CD4-positive, alpha-beta T cell (primary cell): ENCODE results near the gene KLHL17. TPM values are rescaled to one million over a fixed set of nuclear protein-coding genes. Genes with fewer than 3 reads are reported as not detected.
A peak's percentile ranks its signal among the peaks of the same experiment; 100 is the strongest.

ENCODE experiments used
- ATAC-seq: fragments of 200-7000 bp; cut with Tn5 transposase; one replicate; pipeline ENCODE4 v1.10.0; 2022; ENCODE audit warnings: mild to moderate bottlenecking; ENCODE audit not compliant: poor library complexity
- CTCF ChIA-PET: fragments of 350-600 bp; sonication (Branson Sonifier 250); formaldehyde crosslinking; loops from one replicate; lab custom pipeline; 2021; ENCODE audit warnings: antibody characterized with exemption, inconsistent platforms; lab: Charles Lee
- POLR2A ChIA-PET: fragments of 350-600 bp; sonication (Branson Sonifier 250); formaldehyde crosslinking; loops from one replicate; lab custom pipeline; 2021; ENCODE audit warnings: antibody characterized with exemption, inconsistent platforms; lab: Charles Lee
- DNase-seq, 14 experiments: peaks; one replicate each; pipeline ENCODE4 v3.0.0-alpha.2; 2013 to 2020; ENCODE audit warnings: mixed read lengths in 2 of 14
- H3K27ac ChIP-seq, 2 donors: one replicate each; pipeline versions ENCODE4 v1.5.1 to v1.7.0; 2013; ENCODE audit warnings: low read length in 2 of 2, low read depth in 1 of 2, mild to moderate bottlenecking in 1 of 2
- H3K27me3 ChIP-seq, 2 experiments: 1 replicate in 1 of 2; 2 replicates in 1 of 2; pipeline versions ENCODE4 v1.6.1 to v1.7.0; 2013; ENCODE audit warnings: low read length in 2 of 2, control low read depth in 1 of 2, mild to moderate bottlenecking in 1 of 2, moderate library complexity in 1 of 2; ENCODE audit not compliant: insufficient read depth in 2 of 2, control insufficient read depth in 1 of 2
- H3K36me3 ChIP-seq: one replicate; pipeline ENCODE4 v1.6.1; 2013; ENCODE audit warnings: low read length, control low read depth; ENCODE audit not compliant: insufficient read depth
- H3K4me1 ChIP-seq: one replicate; pipeline ENCODE4 v1.6.1; 2013; ENCODE audit warnings: low read length, control low read depth; ENCODE audit not compliant: insufficient read depth
- H3K4me3 ChIP-seq: one replicate; pipeline ENCODE4 v1.5.1; 2013; ENCODE audit warnings: mild to moderate bottlenecking, low read length, moderate library complexity
- H3K9me3 ChIP-seq, 2 experiments: 1 replicate in 1 of 2; 2 replicates in 1 of 2; pipeline versions ENCODE4 v1.6.1 to v1.7.0; 2013; ENCODE audit warnings: low read length in 2 of 2, mild to moderate bottlenecking in 2 of 2, control low read depth in 1 of 2, moderate library complexity in 1 of 2; ENCODE audit not compliant: control insufficient read depth in 1 of 2, insufficient read depth in 1 of 2
- H3K27ac Mint-ChIP-seq: one replicate; pipeline ENCODE4 v1.8.0; 2020; ENCODE audit warnings: mixed read lengths
- H3K27me3 Mint-ChIP-seq: one replicate; pipeline ENCODE4 v1.8.0; 2021; ENCODE audit warnings: mixed read lengths
- H3K36me3 Mint-ChIP-seq: one replicate; pipeline ENCODE4 v1.8.0; 2021; ENCODE audit warnings: low read depth, mixed read lengths
- H3K4me1 Mint-ChIP-seq: one replicate; pipeline ENCODE4 v1.8.0; 2021; ENCODE audit warnings: low read depth, mixed read lengths
- H3K4me3 Mint-ChIP-seq: one replicate; pipeline ENCODE4 v1.8.0; 2020; ENCODE audit warnings: mild to moderate bottlenecking, mixed read lengths
- H3K9me3 Mint-ChIP-seq: one replicate; pipeline ENCODE4 v1.8.0; 2020; ENCODE audit warnings: mixed read lengths
- CTCF ChIP-seq: fragments of 200-600 bp; IDR thresholded peaks from one replicate; pipeline ENCODE4 v1.8.0; 2022; ENCODE audit warnings: antibody characterized with exemption, mild to moderate bottlenecking
- intact Hi-C, 2 experiments: fragments of 100-400 bp; cut with DNase I in 1 of 2; cut with micrococcal nuclease in 1 of 2; formaldehyde crosslinking; loops; one replicate each; pipeline versions ENCODE4 v1.15.1 to v1.9.0; 2023 to 2025; cut with DNase I, micrococcal nuclease
- total RNA-seq, 174 experiments: library from RNA in 2 of 174; stranded (reverse) in 2 of 174; gene quantifications; one replicate each; pipeline ENCODE4 v1.2.3 and lab custom pipeline; 2021 to 2026

Gene KLHL17
- total RNA-seq, 2 experiments from 2014 or later: 13.9 TPM

GRCh38 chr1:914891-915280 is 45.5 kb upstream of the KLHL17 start:
- ChIA-PET CTCF (interaction anchor here (0.7 kb wide), 1 partner anchor 82 kb away, joined by 3 read pairs; no protein-coding TSS in a partner anchor), POLR2A (no interaction called here)
- no peak for TF ChIP-seq CTCF
- H3K4me3 ChIP-seq: no peak overlapping the region
- H3K27ac Mint-ChIP-seq: no peak overlapping the region
- peaks cover 8% of the 10 kb centered on the region for H3K4me1 Mint-ChIP-seq
- no peaks in the 10 kb centered on the region for H3K4me1 ChIP-seq
- DNase-seq (no peak), ATAC-seq (no peak)
- H3K27me3 ChIP-seq: peaks cover 12 to 32% of the 10 kb centered on the region in 2 experiments
- no peaks in the 10 kb centered on the region for H3K9me3 Mint-ChIP-seq
- intact Hi-C loops: no loop called here
- H3K4me3 Mint-ChIP-seq: no peak overlapping the region
- H3K36me3 ChIP-seq: no peaks in the 10 kb centered on the region
- H3K27ac ChIP-seq: no peak overlapping the region
- peaks cover 41% of the 10 kb centered on the region for H3K27me3 Mint-ChIP-seq
- no peaks in the 10 kb centered on the region for H3K36me3 Mint-ChIP-seq
- peaks cover 0 to 10% of the 10 kb centered on the region in 2 experiments for H3K9me3 ChIP-seq

DNA sequence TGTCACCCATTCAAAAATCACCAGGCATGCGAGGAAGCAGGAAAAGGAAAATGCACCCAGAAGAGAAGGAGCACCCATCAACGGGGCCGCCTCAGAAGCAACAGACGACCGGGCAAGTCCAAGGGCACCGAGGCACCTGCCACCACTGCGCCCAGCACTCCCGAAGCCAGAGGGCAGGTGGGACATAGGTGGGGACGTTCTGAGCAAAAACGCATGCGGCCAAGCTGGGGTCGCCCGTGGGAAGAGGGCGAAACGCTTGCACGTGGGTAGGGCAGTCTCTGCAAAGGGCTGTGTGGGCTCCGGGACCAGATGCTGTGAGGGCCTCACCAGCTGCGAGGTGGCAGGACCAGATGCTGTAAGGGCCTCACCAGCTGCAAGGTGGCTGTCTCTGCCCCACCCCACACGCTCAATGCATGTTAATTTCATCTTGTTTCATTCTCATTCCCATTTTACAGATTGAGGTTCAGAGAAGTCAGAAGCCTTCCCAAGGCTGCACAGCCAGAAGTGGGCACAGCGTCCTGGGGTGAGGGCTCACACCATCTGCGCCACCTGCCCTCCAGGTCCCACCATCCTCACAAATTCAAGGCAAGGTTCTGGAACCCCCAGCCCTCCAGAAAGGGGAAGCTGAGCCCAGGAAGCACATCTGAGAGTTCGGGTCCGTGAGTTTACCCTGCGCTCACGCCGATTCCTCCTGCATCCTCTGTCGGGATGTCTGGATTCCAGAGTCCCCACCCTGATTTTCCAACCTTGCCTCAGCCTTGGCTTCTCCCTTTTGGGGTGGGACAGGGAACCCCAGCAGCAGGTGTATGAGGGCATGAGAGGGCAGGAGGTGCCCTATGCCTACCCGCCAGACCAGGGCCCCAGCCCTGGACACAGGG is 44.9 kb upstream of the KLHL17 start:
- H3K36me3 Mint-ChIP-seq: no peaks in the 10 kb centered on the region
- peaks cover 17 to 34% of the 10 kb centered on the region in 2 experiments for H3K27me3 ChIP-seq
- H3K4me3 ChIP-seq: no peak overlapping the region
- H3K27ac ChIP-seq: no peak overlapping the region
- H3K4me1 Mint-ChIP-seq: peaks cover 10% of the 10 kb centered on the region
- no peak overlapping the region for H3K27ac Mint-ChIP-seq
- no peak overlapping the region for H3K4me3 Mint-ChIP-seq
- H3K27me3 Mint-ChIP-seq: peaks cover 46% of the 10 kb centered on the region
- H3K4me1 ChIP-seq: peaks cover 4% of the 10 kb centered on the region
- TF ChIP-seq CTCF: no peak
- ATAC-seq (no peak), DNase-seq (peak in 2 of 14 experiments; percentile 1 to 17)
- H3K9me3 Mint-ChIP-seq: no peaks in the 10 kb centered on the region
- no peaks in the 10 kb centered on the region for H3K36me3 ChIP-seq
- H3K9me3 ChIP-seq: peaks cover 0 to 10% of the 10 kb centered on the region in 2 experiments
- intact Hi-C loops: no loop called here
- ChIA-PET POLR2A (no interaction called here), CTCF (no interaction called here)

DNA sequence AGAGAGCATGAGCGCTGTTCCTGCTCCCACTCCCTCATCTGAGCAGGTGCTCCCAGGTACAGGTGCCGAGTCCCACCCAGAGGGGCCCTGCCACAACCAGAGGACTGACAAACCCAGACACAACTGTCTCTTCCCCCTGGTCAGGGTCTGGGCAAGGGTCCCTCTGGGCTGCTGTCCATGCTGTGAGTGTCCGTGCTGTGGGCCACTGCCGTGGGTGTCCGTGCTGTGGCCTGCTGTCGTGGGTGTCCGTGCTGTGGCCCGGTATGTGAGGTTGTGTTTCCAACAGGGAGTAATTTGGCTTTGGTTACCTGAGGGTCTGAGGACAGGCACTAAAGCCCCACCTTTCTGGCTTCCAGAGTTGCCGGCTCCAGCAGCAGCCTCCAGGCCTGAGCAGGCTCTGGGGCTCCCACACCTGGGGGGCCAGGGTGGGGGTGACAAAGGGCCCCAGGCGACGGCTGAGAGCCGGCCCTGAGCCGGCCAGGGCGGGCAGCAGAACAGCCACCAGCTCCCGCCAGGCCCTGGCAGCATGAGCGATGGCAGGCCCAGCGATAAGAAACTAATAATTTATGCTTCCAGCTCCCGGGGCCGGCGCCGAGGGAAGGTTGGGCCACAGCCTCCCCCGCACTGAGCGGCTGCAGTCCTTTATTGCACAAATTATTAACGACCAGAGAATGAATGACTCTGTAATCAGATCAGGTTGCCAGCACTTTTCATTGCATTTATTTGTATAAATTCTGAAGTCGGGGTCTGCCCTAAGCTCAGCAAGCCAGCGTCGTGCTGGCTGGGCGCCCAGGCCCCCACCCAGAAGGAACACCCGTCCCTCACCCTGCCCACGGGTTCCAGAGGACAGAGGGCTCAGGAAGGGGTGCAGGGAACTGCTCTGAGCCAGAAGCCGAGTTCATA is 44.0 kb upstream of the KLHL17 start:
- H3K27ac Mint-ChIP-seq: no peak overlapping the region
- H3K4me1 Mint-ChIP-seq: peaks cover 12% of the 10 kb centered on the region
- H3K27me3 Mint-ChIP-seq: peaks cover 46% of the 10 kb centered on the region
- ATAC-seq: no peak
- H3K27ac ChIP-seq: no peak overlapping the region
- H3K4me3 ChIP-seq: no peak overlapping the region
- CTCF ChIA-PET: no interaction called here
- H3K27me3 ChIP-seq: peaks cover 22 to 35% of the 10 kb centered on the region in 2 experiments
- no peaks in the 10 kb centered on the region for H3K9me3 Mint-ChIP-seq
- no peaks in the 10 kb centered on the region for H3K36me3 Mint-ChIP-seq
- no peak for TF ChIP-seq CTCF
- intact Hi-C loops: no loop called here
- DNase-seq: peak in 2 of 14 experiments; percentile 0 to 25
- POLR2A ChIA-PET: no interaction called here
- no peaks in the 10 kb centered on the region for H3K36me3 ChIP-seq
- H3K4me1 ChIP-seq: peaks cover 13% of the 10 kb centered on the region
- peaks cover 0 to 16% of the 10 kb centered on the region in 2 experiments for H3K9me3 ChIP-seq
- H3K4me3 Mint-ChIP-seq: no peak overlapping the region
